ENCODE measurements around the gene ANKRD11. TPM values are rescaled to one million over a fixed set of nuclear protein-coding genes. Genes with fewer than 3 reads are reported as not detected.

ANKRD11 gene
- total RNA-seq, 1 experiment from 2014 or later: 297 TPM

- Mint-ChIP-seq H3K27ac (ENCODE audit: unreplicated experiment) (no peak overlapping the region), H3K4me3 (ENCODE audit: unreplicated experiment) (no peak overlapping the region), H3K9me3 (ENCODE audit: unreplicated experiment) (no peaks in the 10 kb centered on the region), H3K36me3 (ENCODE audit: insufficient read depth, unreplicated experiment) (peaks cover 80% of the 10 kb centered on the region), H3K27me3 (ENCODE audit: insufficient read depth, unreplicated experiment) (no peaks in the 10 kb centered on the region), H3K4me1 (ENCODE audit: low read depth, unreplicated experiment) (peaks cover 63% of the 10 kb centered on the region)
- CTCF ChIA-PET: no interaction called here
- Histone ChIP-seq H3K27me3 (replicated peaks; ENCODE audit: control insufficient read depth, insufficient read depth, low read length) (no peaks in the 10 kb centered on the region), H3K9me3 (no peaks in the 10 kb centered on the region), H3K4me3 (ENCODE audit: low read depth, low read length) (no peak overlapping the region), H3K36me3 (ENCODE audit: control insufficient read depth, insufficient read depth, low read length) (no peaks in the 10 kb centered on the region; the same call in 1 of the 2 replicates), H3K4me1 (peaks cover 53% of the 10 kb centered on the region)
- POLR2A ChIA-PET: interaction anchor here (0.6 kb wide), 1 partner anchor 56 kb away, joined by 3 read pairs; no protein-coding TSS in a partner anchor
- TF ChIP-seq CTCF (IDR thresholded peaks at IDR 0.05; ENCODE audit: insufficient read depth in 1 of 2, low read depth in 1 of 2, low read length in 1 of 2, severe bottlenecking in 1 of 2, unreplicated experiment in 1 of 2): no peak
- intact Hi-C loops (cut with micrococcal nuclease; ENCODE audit: unreplicated experiment): no loop called here
- DNase-seq: no peak
- no TSS peak for BruUV-seq (replicated peaks)
Measured at GRCh38 chr16:89482150-89482816, 8.1 kb downstream of the ANKRD11 start.

- H3K4me3 ChIP-seq (ENCODE audit: low read depth, low read length): no peak overlapping the region
- no peaks in the 10 kb centered on the region for H3K9me3 Mint-ChIP-seq (ENCODE audit: unreplicated experiment)
- TF ChIP-seq CTCF (IDR thresholded peaks at IDR 0.05; ENCODE audit: insufficient read depth in 1 of 2, low read depth in 1 of 2, low read length in 1 of 2, severe bottlenecking in 1 of 2, unreplicated experiment in 1 of 2): no peak
Measured at GRCh38 chr16:89481356-89481955, 8.9 kb downstream of the ANKRD11 start.

GRCh38 chr16:89478576-89479221 is 11.7 kb downstream of the ANKRD11 start:
- peak; percentile 63 to 68 for DNase-seq
- Histone ChIP-seq H3K36me3 (ENCODE audit: control insufficient read depth, insufficient read depth, low read length) (no peaks in the 10 kb centered on the region; the same call in 1 of the 2 replicates), H3K27me3 (replicated peaks; ENCODE audit: control insufficient read depth, insufficient read depth, low read length) (no peaks in the 10 kb centered on the region), H3K9me3 (no peaks in the 10 kb centered on the region), H3K4me3 (ENCODE audit: low read depth, low read length) (no peak overlapping the region), H3K4me1 (peaks cover 69% of the 10 kb centered on the region)
- intact Hi-C loops (cut with micrococcal nuclease; ENCODE audit: unreplicated experiment): loop anchor here (1.0 to 5.0 kb wide), 2 partner anchors 11 to 71 kb away; no protein-coding TSS in a partner anchor
- ChIA-PET CTCF (no interaction called here), POLR2A (interaction anchor here (0.6 to 1.4 kb wide), 2 partner anchors 11 to 23 kb away, joined by 3 to 8 read pairs; no protein-coding TSS in a partner anchor)
- no peaks in the 10 kb centered on the region for H3K27me3 Mint-ChIP-seq (ENCODE audit: insufficient read depth, unreplicated experiment)
- H3K27ac Mint-ChIP-seq (ENCODE audit: unreplicated experiment): peak overlapping the region; percentile 89
- H3K4me1 Mint-ChIP-seq (ENCODE audit: low read depth, unreplicated experiment): peaks cover 68% of the 10 kb centered on the region
- TF ChIP-seq CTCF (IDR thresholded peaks at IDR 0.05; ENCODE audit: insufficient read depth in 1 of 2, low read depth in 1 of 2, low read length in 1 of 2, severe bottlenecking in 1 of 2, unreplicated experiment in 1 of 2): no peak
- BruUV-seq (replicated peaks): no TSS peak
- no peaks in the 10 kb centered on the region for H3K9me3 Mint-ChIP-seq (ENCODE audit: unreplicated experiment)
- H3K36me3 Mint-ChIP-seq (ENCODE audit: insufficient read depth, unreplicated experiment): peaks cover 71% of the 10 kb centered on the region
- H3K4me3 Mint-ChIP-seq (ENCODE audit: unreplicated experiment): peak overlapping the region; percentile 55

More at GRCh38 chr16:89481356-89481955, 8.9 kb downstream of the ANKRD11 start:
- H3K9me3 ChIP-seq: no peaks in the 10 kb centered on the region
- Mint-ChIP-seq H3K4me1 (ENCODE audit: low read depth, unreplicated experiment) (peaks cover 66% of the 10 kb centered on the region), H3K27ac (ENCODE audit: unreplicated experiment) (peak overlapping the region; percentile 3), H3K27me3 (ENCODE audit: insufficient read depth, unreplicated experiment) (no peaks in the 10 kb centered on the region), H3K4me3 (ENCODE audit: unreplicated experiment) (no peak overlapping the region), H3K36me3 (ENCODE audit: insufficient read depth, unreplicated experiment) (peaks cover 77% of the 10 kb centered on the region)
- CTCF ChIA-PET: no interaction called here
- intact Hi-C loops (cut with micrococcal nuclease; ENCODE audit: unreplicated experiment): no loop called here
- H3K36me3 ChIP-seq (ENCODE audit: control insufficient read depth, insufficient read depth, low read length): no peaks in the 10 kb centered on the region; the same call in 1 of the 2 replicates
- DNase-seq: no peak
- H3K4me1 ChIP-seq: peaks cover 57% of the 10 kb centered on the region
- no peaks in the 10 kb centered on the region for H3K27me3 ChIP-seq (replicated peaks; ENCODE audit: control insufficient read depth, insufficient read depth, low read length)
- POLR2A ChIA-PET: no interaction called here
- no TSS peak for BruUV-seq (replicated peaks)

All from Caco-2 (cell line).